ENCODE results near the gene RNF213. TPM values are rescaled to one million over a fixed set of nuclear protein-coding genes. Genes with fewer than 3 reads are reported as not detected.

The RNF213 gene
- total RNA-seq, 1 experiment from 2014 or later: 70.5 TPM

DNA sequence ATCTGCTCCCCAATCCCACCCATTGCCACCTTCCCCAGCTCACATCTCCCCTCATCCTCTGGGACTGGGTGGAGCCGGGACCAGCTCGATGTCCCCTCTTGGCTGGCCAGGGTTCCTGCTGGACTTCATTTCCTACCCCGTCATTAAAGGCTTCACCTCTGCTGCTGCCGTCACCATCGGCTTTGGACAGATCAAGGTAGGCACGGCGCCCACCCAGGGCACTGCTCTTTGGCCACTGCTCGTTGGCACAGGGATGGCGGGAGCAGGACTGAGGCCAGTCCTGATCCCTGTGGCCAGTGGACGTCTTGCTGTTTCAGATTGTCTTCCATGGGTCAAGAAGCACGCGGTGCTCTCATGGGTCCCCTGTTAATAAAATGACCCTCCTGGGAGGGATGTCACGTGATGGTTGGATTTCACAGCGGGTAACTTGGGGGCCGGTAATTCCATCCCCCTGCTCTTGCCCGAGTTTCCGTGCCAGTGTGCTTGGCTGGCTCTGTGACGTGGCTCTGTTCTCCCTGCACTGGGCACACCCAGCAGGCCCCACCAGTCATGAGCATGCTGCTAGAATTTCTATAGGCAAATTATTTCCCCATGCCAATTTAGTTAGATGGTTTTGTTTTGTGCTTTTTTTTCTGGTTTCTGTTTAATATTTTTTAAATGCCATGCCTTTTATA, 37.4 kb upstream of the RNF213 start:
- TF ChIP-seq, protein P1, sequence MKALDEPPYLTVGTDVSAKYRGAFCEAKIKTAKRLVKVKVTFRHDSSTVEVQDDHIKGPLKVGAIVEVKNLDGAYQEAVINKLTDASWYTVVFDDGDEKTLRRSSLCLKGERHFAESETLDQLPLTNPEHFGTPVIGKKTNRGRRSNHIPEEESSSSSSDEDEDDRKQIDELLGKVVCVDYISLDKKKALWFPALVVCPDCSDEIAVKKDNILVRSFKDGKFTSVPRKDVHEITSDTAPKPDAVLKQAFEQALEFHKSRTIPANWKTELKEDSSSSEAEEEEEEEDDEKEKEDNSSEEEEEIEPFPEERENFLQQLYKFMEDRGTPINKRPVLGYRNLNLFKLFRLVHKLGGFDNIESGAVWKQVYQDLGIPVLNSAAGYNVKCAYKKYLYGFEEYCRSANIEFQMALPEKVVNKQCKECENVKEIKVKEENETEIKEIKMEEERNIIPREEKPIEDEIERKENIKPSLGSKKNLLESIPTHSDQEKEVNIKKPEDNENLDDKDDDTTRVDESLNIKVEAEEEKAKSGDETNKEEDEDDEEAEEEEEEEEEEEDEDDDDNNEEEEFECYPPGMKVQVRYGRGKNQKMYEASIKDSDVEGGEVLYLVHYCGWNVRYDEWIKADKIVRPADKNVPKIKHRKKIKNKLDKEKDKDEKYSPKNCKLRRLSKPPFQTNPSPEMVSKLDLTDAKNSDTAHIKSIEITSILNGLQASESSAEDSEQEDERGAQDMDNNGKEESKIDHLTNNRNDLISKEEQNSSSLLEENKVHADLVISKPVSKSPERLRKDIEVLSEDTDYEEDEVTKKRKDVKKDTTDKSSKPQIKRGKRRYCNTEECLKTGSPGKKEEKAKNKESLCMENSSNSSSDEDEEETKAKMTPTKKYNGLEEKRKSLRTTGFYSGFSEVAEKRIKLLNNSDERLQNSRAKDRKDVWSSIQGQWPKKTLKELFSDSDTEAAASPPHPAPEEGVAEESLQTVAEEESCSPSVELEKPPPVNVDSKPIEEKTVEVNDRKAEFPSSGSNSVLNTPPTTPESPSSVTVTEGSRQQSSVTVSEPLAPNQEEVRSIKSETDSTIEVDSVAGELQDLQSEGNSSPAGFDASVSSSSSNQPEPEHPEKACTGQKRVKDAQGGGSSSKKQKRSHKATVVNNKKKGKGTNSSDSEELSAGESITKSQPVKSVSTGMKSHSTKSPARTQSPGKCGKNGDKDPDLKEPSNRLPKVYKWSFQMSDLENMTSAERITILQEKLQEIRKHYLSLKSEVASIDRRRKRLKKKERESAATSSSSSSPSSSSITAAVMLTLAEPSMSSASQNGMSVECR (CRISPR knock-in tag; IDR thresholded peaks at IDR 0.05; ENCODE audit: borderline replicate concordance): no peak
- TF ChIP-seq ZBTB21 (CRISPR knock-in tag; IDR thresholded peaks at IDR 0.05; ENCODE audit: borderline replicate concordance) (no peak), ZNF219 (CRISPR knock-in tag; IDR thresholded peaks at IDR 0.05; ENCODE audit: borderline replicate concordance) (no peak), ZNF423 (CRISPR knock-in tag; IDR thresholded peaks at IDR 0.05) (no peak), MXD4 (CRISPR knock-in tag; IDR thresholded peaks at IDR 0.05; ENCODE audit: borderline replicate concordance) (no peak), ZNF416 (CRISPR knock-in tag; IDR thresholded peaks at IDR 0.05) (no peak), PRRX2 (CRISPR knock-in tag; IDR thresholded peaks at IDR 0.05) (no peak), ZNF121 (CRISPR knock-in tag; IDR thresholded peaks at IDR 0.05) (no peak), ZNF263 (CRISPR knock-in tag; IDR thresholded peaks at IDR 0.05; ENCODE audit: low read depth) (no peak), FOXJ3 (CRISPR knock-in tag; IDR thresholded peaks at IDR 0.05; ENCODE audit: borderline replicate concordance) (no peak), ZNF671 (CRISPR knock-in tag; IDR thresholded peaks at IDR 0.05) (no peak), TEAD1 (CRISPR knock-in tag; IDR thresholded peaks at IDR 0.05) (no peak)
- TF ChIP-seq, protein P2, sequence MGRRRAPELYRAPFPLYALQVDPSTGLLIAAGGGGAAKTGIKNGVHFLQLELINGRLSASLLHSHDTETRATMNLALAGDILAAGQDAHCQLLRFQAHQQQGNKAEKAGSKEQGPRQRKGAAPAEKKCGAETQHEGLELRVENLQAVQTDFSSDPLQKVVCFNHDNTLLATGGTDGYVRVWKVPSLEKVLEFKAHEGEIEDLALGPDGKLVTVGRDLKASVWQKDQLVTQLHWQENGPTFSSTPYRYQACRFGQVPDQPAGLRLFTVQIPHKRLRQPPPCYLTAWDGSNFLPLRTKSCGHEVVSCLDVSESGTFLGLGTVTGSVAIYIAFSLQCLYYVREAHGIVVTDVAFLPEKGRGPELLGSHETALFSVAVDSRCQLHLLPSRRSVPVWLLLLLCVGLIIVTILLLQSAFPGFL (CRISPR knock-in tag; IDR thresholded peaks at IDR 0.05; ENCODE audit: borderline replicate concordance): no peak
- TF ChIP-seq, protein P3, sequence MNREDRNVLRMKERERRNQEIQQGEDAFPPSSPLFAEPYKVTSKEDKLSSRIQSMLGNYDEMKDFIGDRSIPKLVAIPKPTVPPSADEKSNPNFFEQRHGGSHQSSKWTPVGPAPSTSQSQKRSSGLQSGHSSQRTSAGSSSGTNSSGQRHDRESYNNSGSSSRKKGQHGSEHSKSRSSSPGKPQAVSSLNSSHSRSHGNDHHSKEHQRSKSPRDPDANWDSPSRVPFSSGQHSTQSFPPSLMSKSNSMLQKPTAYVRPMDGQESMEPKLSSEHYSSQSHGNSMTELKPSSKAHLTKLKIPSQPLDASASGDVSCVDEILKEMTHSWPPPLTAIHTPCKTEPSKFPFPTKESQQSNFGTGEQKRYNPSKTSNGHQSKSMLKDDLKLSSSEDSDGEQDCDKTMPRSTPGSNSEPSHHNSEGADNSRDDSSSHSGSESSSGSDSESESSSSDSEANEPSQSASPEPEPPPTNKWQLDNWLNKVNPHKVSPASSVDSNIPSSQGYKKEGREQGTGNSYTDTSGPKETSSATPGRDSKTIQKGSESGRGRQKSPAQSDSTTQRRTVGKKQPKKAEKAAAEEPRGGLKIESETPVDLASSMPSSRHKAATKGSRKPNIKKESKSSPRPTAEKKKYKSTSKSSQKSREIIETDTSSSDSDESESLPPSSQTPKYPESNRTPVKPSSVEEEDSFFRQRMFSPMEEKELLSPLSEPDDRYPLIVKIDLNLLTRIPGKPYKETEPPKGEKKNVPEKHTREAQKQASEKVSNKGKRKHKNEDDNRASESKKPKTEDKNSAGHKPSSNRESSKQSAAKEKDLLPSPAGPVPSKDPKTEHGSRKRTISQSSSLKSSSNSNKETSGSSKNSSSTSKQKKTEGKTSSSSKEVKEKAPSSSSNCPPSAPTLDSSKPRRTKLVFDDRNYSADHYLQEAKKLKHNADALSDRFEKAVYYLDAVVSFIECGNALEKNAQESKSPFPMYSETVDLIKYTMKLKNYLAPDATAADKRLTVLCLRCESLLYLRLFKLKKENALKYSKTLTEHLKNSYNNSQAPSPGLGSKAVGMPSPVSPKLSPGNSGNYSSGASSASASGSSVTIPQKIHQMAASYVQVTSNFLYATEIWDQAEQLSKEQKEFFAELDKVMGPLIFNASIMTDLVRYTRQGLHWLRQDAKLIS (CRISPR knock-in tag; IDR thresholded peaks at IDR 0.05; ENCODE audit: borderline replicate concordance): no peak
- TF ChIP-seq, protein P4, sequence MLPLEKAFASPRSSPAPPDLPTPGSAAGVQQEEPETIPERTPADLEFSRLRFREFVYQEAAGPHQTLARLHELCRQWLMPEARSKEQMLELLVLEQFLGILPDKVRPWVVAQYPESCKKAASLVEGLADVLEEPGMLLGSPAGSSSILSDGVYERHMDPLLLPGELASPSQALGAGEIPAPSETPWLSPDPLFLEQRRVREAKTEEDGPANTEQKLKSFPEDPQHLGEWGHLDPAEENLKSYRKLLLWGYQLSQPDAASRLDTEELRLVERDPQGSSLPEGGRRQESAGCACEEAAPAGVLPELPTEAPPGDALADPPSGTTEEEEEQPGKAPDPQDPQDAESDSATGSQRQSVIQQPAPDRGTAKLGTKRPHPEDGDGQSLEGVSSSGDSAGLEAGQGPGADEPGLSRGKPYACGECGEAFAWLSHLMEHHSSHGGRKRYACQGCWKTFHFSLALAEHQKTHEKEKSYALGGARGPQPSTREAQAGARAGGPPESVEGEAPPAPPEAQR (CRISPR knock-in tag; IDR thresholded peaks at IDR 0.05): no peak
- TF ChIP-seq, protein P5, sequence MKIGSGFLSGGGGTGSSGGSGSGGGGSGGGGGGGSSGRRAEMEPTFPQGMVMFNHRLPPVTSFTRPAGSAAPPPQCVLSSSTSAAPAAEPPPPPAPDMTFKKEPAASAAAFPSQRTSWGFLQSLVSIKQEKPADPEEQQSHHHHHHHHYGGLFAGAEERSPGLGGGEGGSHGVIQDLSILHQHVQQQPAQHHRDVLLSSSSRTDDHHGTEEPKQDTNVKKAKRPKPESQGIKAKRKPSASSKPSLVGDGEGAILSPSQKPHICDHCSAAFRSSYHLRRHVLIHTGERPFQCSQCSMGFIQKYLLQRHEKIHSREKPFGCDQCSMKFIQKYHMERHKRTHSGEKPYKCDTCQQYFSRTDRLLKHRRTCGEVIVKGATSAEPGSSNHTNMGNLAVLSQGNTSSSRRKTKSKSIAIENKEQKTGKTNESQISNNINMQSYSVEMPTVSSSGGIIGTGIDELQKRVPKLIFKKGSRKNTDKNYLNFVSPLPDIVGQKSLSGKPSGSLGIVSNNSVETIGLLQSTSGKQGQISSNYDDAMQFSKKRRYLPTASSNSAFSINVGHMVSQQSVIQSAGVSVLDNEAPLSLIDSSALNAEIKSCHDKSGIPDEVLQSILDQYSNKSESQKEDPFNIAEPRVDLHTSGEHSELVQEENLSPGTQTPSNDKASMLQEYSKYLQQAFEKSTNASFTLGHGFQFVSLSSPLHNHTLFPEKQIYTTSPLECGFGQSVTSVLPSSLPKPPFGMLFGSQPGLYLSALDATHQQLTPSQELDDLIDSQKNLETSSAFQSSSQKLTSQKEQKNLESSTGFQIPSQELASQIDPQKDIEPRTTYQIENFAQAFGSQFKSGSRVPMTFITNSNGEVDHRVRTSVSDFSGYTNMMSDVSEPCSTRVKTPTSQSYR (CRISPR knock-in tag; IDR thresholded peaks at IDR 0.05): no peak
- Mint-ChIP-seq H3K9me3 (no peaks in the 10 kb centered on the region), H3K4me3 (no peak overlapping the region), H3K27ac (no peak overlapping the region), H3K36me3 (no peaks in the 10 kb centered on the region; the same call in 1 of the 2 replicates), H3K4me1 (peaks cover 26% of the 10 kb centered on the region), H3K27me3 (ENCODE audit: low read depth) (no peaks in the 10 kb centered on the region)
- ChIA-PET CTCF (interaction anchor here (1.6 kb wide), 1 partner anchor 138 kb away, joined by 3 read pairs; no protein-coding TSS in a partner anchor), POLR2A (no interaction called here)
- no peak for DNase-seq (ENCODE audit: low spot score)
- ATAC-seq: no peak

All from WTC11 (cell line).